ENCODE results near the gene USP17L22.
"Not testable (repeated sequence)": the region's sequence is repeated elsewhere in the genome, so short reads cannot be mapped to it uniquely, and the experiment has no call there.

Gene USP17L22, protein sequence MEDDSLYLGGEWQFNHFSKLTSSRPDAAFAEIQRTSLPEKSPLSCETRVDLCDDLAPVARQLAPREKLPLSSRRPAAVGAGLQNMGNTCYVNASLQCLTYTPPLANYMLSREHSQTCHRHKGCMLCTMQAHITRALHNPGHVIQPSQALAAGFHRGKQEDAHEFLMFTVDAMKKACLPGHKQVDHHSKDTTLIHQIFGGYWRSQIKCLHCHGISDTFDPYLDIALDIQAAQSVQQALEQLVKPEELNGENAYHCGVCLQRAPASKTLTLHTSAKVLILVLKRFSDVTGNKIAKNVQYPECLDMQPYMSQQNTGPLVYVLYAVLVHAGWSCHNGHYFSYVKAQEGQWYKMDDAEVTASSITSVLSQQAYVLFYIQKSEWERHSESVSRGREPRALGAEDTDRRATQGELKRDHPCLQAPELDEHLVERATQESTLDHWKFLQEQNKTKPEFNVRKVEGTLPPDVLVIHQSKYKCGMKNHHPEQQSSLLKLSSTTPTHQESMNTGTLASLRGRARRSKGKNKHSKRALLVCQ

DNA sequence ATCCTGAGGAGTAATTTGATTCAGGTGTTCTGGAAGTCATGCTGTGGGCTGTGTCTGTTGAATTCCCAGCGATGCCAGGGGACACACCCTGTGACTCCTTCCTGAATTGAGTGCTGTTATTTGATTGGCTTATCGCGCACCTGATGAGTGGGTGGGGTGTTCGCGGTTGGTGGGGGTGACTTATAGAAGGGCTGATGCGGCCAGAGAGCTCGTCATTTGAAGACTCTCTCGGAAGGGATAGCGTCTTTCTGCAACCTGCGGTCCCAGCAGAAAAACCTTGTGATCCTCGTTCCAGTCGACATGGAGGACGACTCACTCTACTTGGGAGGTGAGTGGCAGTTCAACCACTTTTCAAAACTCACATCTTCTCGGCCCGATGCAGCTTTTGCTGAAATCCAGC lies at the start of gene USP17L22:
Gene USP17L22, plus strand, starts transcription at position 301 of the 400 bp plus-strand sequence. Its CDS starts 0 bp downstream, at position 301.
- DNase-seq = not testable (repeated sequence)

DNA sequence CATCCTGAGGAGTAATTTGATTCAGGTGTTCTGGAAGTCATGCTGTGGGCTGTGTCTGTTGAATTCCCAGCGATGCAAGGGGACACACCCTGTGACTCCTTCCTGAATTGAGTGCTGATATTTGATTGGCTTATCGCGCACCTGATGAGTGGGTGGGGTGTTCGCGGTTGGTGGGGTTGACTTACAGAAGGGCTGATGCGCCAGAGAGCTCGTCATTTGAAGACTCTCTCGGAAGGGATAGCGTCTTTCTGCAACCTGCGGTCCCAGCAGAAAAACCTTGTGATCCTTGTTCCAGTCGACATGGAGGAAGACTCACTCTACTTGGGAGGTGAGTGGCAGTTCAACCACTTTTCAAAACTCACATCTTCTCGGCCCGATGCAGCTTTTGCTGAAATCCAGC lies 47.6 kb upstream of the USP17L22 start, which contains the start of gene USP17L12:
Gene USP17L12, plus strand, starts transcription at position 301 of the 400 bp plus-strand sequence. Its CDS starts 0 bp downstream, at position 301.
- not testable (repeated sequence) for DNase-seq

DNA sequence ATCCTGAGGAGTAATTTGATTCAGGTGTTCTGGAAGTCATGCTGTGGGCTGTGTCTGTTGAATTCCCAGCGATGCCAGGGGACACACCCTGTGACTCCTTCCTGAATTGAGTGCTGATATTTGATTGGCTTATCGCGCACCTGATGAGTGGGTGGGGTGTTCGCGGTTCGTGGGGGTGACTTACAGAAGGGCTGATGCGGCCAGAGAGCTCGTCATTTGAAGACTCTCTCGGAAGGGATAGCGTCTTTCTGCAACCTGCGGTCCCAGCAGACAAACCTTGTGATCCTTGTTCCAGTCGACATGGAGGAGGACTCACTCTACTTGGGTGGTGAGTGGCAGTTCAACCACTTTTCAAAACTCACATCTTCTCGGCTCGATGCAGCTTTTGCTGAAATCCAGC lies 42.8 kb upstream of the USP17L22 start, which contains the start of gene USP17L13:
Gene USP17L13, plus strand, starts transcription at position 301 of the 400 bp plus-strand sequence. Its CDS starts 0 bp downstream, at position 301.
- DNase-seq = not testable (repeated sequence)

DNA sequence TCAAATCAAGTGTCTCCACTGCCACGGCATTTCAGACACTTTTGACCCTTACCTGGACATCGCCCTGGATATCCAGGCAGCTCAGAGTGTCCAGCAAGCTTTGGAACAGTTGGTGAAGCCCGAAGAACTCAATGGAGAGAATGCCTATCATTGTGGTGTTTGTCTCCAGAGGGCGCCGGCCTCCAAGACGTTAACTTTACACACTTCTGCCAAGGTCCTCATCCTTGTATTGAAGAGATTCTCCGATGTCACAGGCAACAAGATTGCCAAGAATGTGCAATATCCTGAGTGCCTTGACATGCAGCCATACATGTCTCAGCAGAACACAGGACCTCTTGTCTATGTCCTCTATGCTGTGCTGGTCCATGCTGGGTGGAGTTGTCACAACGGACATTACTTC lies 37.2 kb upstream of the USP17L22 start:
- DNase-seq = not testable (repeated sequence)

DNA sequence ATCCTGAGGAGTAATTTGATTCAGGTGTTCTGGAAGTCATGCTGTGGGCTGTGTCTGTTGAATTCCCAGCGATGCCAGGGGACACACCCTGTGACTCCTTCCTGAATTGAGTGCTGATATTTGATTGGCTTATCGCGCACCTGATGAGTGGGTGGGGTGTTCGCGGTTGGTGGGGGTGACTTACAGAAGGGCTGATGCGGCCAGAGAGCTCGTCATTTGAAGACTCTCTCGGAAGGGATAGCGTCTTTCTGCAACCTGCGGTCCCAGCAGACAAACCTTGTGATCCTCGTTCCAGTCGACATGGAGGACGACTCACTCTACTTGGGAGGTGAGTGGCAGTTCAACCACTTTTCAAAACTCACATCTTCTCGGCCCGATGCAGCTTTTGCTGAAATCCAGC lies 33.3 kb upstream of the USP17L22 start, which contains the start of gene USP17L15:
Gene USP17L15, plus strand, starts transcription at position 301 of the 400 bp plus-strand sequence. Its CDS starts 0 bp downstream, at position 301.
- not testable (repeated sequence) for DNase-seq

DNA sequence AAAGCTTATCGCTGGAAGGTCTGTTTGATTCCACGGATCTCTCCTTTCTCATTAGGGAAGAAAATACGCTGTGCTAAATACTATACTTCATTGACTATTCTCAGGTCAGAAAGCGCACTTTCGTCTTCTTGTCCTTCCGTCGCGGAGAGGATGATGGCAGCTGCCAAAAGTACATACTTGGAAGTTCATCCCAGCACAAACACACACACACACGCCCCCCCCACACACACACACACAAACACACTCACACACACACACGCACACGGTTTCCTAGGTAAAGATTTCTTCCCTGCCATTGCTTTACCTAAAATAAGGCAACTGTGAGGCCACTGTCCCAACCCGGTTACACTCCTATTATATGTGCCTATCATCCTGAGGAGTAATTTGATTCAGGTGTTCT lies 29.0 kb upstream of the USP17L22 start:
- not testable (repeated sequence) for DNase-seq

DNA sequence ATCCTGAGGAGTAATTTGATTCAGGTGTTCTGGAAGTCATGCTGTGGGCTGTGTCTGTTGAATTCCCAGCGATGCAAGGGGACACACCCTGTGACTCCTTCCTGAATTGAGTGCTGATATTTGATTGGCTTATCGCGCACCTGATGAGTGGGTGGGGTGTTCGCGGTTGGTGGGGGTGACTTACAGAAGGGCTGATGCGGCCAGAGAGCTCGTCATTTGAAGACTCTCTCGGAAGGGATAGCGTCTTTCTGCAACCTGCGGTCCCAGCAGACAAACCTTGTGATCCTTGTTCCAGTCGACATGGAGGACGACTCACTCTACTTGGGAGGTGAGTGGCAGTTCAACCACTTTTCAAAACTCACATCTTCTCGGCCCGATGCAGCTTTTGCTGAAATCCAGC lies 23.8 kb upstream of the USP17L22 start, which contains the start of gene USP17L17:
Gene USP17L17, plus strand, starts transcription at position 301 of the 400 bp plus-strand sequence. Its CDS starts 0 bp downstream, at position 301.
- not testable (repeated sequence) for DNase-seq

DNA sequence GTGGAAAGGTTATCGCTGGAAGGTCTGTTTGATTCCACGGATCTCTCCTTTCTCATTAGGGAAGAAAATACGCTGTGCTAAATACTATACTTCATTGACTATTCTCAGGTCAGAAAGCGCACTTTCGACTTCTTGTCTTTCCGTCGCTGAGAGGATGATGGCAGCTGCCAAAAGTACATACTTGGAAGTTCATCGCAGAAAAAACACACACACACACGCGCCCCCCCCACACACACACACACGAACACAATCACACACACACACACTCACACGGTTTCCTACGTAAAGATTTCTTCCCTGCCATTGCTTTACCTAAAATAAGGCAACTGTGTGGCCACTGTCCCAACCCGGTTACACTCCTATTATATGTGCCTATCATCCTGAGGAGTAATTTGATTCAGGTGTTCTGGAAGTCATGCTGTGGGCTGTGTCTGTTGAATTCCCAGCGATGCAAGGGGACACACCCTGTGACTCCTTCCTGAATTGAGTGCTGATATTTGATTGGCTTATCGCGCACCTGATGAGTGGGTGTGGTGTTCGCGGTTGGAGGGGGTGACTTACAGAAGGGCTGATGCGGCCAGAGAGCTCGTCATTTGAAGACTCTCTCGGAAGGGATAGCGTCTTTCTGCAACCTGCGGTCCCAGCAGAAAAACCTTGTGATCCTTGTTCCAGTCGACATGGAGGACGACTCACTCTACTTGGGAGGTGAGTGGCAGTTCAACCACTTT lies 19.3 kb upstream of the USP17L22 start, which contains the start of gene USP17L18:
Gene USP17L18, plus strand, starts transcription at position 678 of the 728 bp plus-strand sequence. Its CDS starts 0 bp downstream, at position 678.
- not testable (repeated sequence) for DNase-seq

DNA sequence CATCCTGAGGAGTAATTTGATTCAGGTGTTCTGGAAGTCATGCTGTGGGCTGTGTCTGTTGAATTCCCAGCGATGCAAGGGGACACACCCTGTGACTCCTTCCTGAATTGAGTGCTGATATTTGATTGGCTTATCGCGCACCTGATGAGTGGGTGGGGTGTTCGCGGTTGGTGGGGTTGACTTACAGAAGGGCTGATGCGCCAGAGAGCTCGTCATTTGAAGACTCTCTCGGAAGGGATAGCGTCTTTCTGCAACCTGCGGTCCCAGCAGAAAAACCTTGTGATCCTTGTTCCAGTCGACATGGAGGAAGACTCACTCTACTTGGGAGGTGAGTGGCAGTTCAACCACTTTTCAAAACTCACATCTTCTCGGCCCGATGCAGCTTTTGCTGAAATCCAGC lies 14.3 kb upstream of the USP17L22 start, which contains the start of gene USP17L19:
Gene USP17L19, plus strand, starts transcription at position 301 of the 400 bp plus-strand sequence. Its CDS starts 0 bp downstream, at position 301.
- not testable (repeated sequence) for DNase-seq

DNA sequence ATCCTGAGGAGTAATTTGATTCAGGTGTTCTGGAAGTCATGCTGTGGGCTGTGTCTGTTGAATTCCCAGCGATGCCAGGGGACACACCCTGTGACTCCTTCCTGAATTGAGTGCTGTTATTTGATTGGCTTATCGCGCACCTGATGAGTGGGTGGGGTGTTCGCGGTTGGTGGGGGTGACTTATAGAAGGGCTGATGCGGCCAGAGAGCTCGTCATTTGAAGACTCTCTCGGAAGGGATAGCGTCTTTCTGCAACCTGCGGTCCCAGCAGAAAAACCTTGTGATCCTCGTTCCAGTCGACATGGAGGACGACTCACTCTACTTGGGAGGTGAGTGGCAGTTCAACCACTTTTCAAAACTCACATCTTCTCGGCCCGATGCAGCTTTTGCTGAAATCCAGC lies 9.6 kb upstream of the USP17L22 start, which contains the start of gene USP17L20:
Gene USP17L20, plus strand, starts transcription at position 301 of the 400 bp plus-strand sequence. Its CDS starts 0 bp downstream, at position 301.
- DNase-seq = not testable (repeated sequence)

DNA sequence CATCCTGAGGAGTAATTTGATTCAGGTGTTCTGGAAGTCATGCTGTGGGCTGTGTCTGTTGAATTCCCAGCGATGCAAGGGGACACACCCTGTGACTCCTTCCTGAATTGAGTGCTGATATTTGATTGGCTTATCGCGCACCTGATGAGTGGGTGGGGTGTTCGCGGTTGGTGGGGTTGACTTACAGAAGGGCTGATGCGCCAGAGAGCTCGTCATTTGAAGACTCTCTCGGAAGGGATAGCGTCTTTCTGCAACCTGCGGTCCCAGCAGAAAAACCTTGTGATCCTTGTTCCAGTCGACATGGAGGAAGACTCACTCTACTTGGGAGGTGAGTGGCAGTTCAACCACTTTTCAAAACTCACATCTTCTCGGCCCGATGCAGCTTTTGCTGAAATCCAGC lies 4.8 kb upstream of the USP17L22 start, which contains the start of gene USP17L21:
Gene USP17L21, plus strand, starts transcription at position 301 of the 400 bp plus-strand sequence. Its CDS starts 0 bp downstream, at position 301.
- not testable (repeated sequence) for DNase-seq

DNA sequence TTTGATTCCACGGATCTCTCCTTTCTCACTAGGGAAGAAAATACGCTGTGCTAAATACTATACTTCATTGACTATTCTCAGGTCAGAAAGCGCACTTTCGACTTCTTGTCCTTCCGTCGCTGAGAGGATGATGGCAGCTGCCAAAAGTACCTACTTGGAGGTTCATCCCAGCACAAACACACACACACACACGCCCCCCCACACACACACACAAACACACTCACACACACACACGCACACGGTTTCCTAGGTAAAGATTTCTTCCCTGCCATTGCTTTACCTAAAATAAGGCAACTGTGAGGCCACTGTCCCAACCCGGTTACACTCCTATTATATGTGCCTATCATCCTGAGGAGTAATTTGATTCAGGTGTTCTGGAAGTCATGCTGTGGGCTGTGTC lies 4.3 kb downstream of the USP17L22 start:
- DNase-seq = not testable (repeated sequence)

Measured in inflammatory macrophage treated with lipopolysaccharide for 4 hours (primary cell).